RKO (cell line): Measurements from ENCODE around the gene PPP1R7.

Experiments used
- DNase-seq: peaks from one replicate; pipeline ENCODE4 v3.0.0-alpha.2; 2016; ENCODE audit warnings: low spot score

Gene PPP1R7

DNA sequence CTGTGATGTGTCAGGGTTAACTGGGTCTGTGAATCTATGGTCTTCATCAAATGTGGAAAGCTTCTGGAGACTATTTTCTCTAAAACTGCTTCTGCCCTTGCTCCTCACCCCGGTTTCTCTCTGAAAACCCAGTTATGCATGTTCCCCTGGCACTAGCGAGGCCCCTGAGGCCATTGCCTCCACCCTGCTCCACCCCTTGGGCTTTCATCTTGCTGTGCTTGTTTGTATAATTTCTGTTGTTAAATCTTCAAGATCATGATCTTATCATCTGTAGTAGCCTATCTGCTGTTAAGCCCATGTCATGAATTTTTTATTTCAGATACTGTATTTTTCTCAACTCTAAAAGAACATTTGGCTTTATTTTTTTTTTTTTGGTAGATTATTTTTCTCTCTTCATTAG is 23.3 kb downstream of the PPP1R7 start:
- no peak for DNase-seq

GRCh38 chr2:241177526-241178334 is 27.5 kb downstream of the PPP1R7 start:
- DNase-seq = no peak

GRCh38 chr2:241178961-241179360 is 28.7 kb downstream of the PPP1R7 start:
- DNase-seq = no peak

DNA sequence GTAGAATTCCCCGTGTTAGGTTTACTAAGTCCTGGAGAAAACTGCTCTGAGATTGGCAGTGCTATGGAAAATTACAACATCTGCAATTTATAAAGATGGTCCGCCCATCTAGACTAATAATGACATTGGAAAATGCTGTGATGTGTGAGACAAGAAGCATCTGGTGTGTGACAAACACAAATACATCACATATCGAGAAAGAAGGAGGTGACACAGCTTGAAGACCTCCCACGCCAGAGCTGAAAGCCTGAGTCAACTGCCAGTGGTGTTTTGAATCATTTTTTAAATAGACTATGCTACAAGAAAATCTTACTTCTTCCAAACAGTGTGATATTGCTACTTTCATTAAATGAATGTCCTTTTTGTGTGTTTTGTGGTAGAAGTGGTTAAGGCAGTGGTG is 29.6 kb downstream of the PPP1R7 start:
- peak; percentile 16 for DNase-seq

- no peak for DNase-seq
These were observed 30.2 kb downstream of the PPP1R7 start for GRCh38 chr2:241180495-241180894.

DNA sequence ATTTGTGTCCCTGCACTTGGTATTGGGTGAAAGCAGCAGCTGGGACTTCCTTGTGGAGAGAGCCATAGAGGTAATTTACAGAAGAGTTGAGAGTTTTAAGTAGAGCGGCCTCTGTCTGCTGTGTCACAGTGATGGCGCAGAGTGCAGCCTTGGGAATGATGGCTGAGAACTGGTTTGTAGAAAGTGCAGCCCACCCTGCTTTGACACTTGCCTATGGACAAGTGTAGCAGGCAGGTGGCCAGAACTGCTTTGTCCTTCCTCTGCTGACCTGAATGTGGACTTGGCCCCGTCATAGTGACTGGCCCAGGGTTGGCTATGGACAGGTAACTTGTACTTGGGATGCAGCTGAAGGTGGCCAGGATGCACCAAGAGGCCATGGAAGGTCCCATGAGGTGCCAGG is 31.9 kb downstream of the PPP1R7 start:
- DNase-seq = no peak

GRCh38 chr2:241182531-241183133 is 32.4 kb downstream of the PPP1R7 start:
- DNase-seq = no peak

- no peak for DNase-seq
These were observed 33.0 kb downstream of the PPP1R7 start for GRCh38 chr2:241183221-241183620.

- no peak for DNase-seq
These were observed 34.6 kb downstream of the PPP1R7 start for GRCh38 chr2:241184901-241185300.

DNA sequence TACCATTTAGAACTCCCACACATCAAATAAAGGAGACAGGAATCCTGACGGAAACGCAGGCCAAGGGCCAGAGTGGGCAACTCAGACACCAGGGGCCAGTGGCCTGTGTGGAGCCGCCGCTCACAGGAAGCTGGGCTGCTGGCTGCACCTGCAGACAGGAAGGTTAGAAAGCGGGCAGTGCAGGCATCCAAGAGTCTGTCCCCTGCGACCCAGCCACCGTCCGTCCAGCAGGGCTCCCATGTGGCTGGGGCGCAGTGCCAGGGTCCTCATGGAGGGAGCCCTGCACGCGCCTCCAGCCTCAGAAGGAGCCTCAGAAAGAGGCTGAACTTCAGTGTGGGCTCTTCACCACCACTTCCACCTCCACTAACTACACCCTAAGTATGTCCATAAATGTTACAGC is 35.7 kb downstream of the PPP1R7 start:
- DNase-seq = no peak

DNA sequence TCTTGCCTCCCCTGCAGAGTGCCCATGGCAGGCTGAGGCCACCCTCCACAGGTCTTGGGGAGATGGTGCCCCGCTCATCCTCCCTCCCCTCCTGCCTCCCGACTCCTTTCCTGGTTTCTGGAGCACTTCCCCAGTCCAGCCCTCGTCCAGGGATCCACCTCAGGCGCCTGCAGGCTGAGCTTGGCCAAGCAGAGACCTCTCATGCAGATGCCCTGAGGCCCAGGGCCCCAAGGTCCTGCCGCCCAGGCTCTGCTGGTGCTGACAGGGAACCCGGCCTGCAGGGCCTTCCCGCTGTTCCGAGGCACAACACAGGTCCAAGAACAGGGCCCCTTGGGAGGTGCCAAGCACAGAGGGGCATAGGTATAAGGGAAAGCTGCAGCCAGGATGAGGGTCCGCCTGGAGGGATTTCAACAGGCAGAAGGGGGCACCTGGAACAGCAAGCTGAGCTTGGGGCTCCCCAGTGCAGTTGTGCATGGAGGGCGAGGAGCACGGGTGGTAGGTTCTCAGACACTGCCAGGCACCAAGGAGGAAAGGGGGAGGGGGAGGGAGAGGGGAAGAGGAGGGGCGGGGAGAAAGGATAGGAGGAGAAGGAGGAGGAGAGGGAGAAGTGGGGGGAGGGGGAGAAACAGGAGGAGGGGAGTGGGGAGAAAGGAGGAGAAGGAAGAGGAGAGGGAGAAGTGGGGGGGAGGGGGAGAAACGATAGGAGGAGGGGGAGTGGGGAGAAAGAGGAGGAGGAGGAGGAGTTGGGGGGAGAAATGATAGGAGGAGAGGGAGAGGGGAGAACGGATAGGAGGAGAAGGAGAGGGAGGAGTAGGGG is 37.0 kb downstream of the PPP1R7 start:
- DNase-seq = no peak

- no peak for DNase-seq
These were observed 37.6 kb downstream of the PPP1R7 start for GRCh38 chr2:241187918-241188234.

DNA sequence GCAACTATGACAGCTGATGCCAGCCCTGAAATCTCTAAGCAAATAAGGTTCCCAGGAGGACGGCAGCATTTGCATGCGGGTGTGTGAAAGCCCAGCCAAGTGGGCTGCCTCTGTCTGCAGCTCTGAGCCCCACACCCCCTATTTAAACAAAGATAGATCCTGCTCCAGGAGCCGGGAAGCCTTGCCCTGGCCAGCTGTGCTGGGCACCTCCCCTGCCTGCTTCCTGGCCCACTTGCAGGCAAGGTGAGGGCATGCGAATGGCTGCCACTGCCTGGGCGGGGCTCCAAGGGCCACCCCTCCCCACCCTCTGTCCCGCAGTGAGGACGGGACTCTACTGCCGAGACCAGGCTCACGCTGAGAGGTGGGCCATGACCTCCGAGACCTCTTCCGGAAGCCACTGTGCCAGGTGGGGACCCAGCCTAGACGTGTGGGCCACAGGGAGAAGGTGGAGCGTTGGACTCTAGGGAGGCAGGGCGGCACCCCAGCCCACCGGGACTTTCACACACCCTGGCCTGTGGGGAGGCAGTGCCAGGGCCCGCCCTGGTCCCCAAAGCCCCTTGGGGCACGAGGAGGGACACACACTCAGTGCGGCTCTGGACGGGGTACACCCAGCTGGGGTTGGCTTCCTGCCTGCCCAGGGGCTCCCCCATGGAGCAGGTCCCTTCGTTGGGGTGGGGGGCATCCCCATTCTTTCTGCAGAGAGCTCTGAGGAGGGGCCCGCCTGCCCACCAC is 38.3 kb downstream of the PPP1R7 start, which contains the start of gene ANO7:
Gene ANO7, plus strand, starts transcription at position 317 of the 732 bp plus-strand sequence. CDS start 1,387 bp downstream, outside the sequence.
- DNase-seq = no peak

DNA sequence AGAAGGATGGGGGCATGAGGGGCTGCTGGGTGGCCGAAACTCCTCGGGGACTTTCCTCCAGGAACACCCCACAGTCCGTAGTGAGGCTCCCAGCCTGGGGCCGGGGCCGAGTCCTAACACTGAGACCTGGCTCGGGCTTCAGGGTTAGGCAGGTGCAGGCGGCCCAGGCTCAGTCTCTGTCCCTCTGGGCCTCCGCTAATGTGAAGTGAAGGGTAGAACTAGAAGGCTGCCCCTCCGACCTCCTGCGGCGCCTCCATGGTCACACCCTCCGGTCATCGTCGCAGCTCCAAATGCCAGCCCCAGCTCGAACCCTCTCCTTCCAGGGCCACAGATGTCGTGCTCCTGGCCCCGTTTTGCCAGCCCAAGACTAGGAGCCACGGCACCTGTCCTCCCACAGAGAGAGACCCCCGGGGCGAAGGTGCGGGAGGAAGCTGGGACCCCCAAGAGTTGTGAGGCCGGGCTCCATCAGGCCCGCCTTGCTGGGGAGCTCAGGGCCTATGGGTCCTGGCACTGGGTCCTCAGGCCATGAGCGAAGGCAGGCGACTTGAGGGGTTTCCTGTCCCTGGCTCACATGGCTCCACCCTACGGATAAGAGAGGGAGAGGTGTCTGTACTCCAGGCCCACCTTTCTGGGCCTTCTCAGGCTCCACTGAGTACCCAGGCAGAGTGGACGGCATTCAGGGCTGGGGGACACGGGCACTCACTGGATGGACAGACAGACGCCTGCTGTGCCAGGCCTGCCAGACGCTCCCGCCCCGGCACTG is 39.0 kb downstream of the PPP1R7 start:
- no peak for DNase-seq

- DNase-seq = no peak
These were observed 39.6 kb downstream of the PPP1R7 start for GRCh38 chr2:241189856-241190201.

GRCh38 chr2:241190291-241190981 is 40.2 kb downstream of the PPP1R7 start:
- DNase-seq = no peak

- DNase-seq = no peak
These were observed 40.8 kb downstream of the PPP1R7 start for GRCh38 chr2:241191081-241191480.

- DNase-seq = no peak
These were observed 43.0 kb downstream of the PPP1R7 start for GRCh38 chr2:241193271-241193670.

- DNase-seq = no peak
These were observed 44.5 kb downstream of the PPP1R7 start for GRCh38 chr2:241194811-241195210.

- no peak for DNase-seq
These were observed 45.4 kb downstream of the PPP1R7 start for GRCh38 chr2:241195506-241196130.
